Coronary artery (tissue), 2 donors: ENCODE data around the gene IFI27.
"Not testable (repeated sequence)": the region's sequence is repeated elsewhere in the genome, so short reads cannot be mapped to it uniquely, and the experiment has no call there.

ENCODE experiments used
- DNase-seq: peaks from one replicate; pipeline ENCODE4 v3.0.0-alpha.2; 2017; ENCODE audit warnings: low spot score
- H3K27ac ChIP-seq, 2 donors: fragments of 200-600 bp; sonication (generic); one replicate each; pipeline ENCODE4 v1.5.1; 2016 to 2019
- H3K4me3 ChIP-seq: fragments of 200-600 bp; sonication (generic); 2 replicates; pipeline ENCODE4 v1.5.1; 2016; ENCODE audit warnings: mild to moderate bottlenecking, moderate library complexity
- TF ChIP-seq, protein P1 (sequence below): fragments of 200-600 bp; sonication (generic); IDR thresholded peaks from one replicate; pipeline ENCODE4 v1.5.1; 2019; ENCODE audit warnings: antibody characterized with exemption

Gene IFI27

DNA sequence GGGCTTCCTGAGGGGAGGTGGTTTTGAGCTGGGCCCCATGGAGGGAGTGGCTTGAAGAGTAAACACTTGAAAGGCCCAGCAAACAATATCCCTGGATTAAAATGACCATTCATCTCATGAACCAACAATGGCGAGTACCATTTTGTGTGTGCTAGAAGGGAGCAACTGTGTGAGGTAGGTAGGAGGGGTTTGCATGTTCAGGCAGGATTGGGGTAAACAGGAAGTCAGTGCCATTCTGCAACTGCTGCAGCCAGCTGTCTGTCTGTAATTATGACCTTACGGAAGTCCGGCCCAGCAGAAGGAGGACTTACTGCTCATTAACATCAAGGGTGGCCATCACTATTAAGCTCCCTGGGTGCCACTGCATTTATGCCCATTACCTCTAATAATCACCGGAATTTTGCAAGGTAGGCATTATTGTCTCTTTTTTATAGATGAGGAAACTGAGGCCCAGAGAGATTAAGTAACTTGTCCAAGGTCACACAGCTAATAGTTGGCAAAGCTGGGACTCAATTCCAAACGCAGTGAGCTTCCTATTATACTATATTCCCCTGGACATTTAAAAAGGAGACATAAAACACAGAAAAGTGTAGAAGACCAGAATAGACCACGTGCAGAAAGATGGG lies 35.5 kb downstream of the IFI27 start:
- Histone ChIP-seq H3K27ac (no peak overlapping the region), H3K4me3 (no peak overlapping the region)
- TF ChIP-seq, protein P1, sequence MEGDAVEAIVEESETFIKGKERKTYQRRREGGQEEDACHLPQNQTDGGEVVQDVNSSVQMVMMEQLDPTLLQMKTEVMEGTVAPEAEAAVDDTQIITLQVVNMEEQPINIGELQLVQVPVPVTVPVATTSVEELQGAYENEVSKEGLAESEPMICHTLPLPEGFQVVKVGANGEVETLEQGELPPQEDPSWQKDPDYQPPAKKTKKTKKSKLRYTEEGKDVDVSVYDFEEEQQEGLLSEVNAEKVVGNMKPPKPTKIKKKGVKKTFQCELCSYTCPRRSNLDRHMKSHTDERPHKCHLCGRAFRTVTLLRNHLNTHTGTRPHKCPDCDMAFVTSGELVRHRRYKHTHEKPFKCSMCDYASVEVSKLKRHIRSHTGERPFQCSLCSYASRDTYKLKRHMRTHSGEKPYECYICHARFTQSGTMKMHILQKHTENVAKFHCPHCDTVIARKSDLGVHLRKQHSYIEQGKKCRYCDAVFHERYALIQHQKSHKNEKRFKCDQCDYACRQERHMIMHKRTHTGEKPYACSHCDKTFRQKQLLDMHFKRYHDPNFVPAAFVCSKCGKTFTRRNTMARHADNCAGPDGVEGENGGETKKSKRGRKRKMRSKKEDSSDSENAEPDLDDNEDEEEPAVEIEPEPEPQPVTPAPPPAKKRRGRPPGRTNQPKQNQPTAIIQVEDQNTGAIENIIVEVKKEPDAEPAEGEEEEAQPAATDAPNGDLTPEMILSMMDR = no peak
- no peak for DNase-seq

DNA sequence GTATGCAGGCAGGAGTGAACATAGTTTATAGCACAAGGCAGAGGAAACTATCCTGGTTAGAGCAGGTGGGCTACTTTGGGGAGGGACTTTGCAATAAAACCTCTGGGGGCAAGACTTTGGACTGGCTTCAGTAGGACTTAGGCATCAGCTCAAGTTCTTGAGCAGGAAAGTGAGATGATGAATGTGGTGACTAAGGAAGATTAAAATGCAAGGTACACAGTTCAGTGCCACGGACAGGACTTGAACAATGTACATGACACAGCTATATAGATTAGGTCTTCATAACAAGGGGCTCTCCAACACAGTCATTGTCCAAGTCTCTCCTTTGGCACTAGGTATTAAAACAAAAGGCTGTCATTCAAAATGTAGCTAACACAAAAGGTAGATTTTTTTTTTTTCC lies 42.1 kb downstream of the IFI27 start:
- no peak for DNase-seq
- TF ChIP-seq, protein P1 = no peak
- H3K4me3 ChIP-seq = no peak overlapping the region
- no peak overlapping the region for H3K27ac ChIP-seq

DNA sequence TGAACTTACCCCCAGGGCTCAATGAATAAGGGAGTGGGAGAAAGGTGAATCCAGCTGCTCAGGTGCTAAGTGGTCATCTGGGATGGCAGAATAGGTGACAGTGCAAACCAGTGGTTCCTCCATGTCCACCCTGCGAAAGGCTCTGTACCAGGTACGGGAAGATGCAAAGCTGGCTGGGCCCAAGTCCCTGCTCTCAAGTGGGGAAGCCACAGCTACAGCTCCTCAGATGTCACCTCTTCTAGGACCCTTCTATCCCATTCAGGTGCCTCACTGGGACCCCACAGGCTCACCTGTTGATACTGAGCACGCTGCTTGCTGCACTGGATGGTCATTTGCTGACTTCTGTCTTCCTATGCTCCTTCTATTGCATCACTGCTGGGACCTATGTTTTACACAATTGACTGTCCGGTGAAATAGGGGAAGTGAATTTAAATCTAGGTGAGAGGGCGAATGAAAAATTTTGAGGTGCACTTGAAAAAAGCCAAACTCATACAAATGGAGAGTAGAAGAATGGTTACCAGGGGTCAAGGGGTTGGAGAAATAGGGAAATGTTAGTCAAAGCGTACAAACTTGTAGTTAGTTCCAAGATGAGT lies 43.3 kb downstream of the IFI27 start:
- Histone ChIP-seq H3K4me3 (no peak overlapping the region), H3K27ac (no peak overlapping the region)
- TF ChIP-seq, protein P1 = no peak
- DNase-seq = no peak

DNA sequence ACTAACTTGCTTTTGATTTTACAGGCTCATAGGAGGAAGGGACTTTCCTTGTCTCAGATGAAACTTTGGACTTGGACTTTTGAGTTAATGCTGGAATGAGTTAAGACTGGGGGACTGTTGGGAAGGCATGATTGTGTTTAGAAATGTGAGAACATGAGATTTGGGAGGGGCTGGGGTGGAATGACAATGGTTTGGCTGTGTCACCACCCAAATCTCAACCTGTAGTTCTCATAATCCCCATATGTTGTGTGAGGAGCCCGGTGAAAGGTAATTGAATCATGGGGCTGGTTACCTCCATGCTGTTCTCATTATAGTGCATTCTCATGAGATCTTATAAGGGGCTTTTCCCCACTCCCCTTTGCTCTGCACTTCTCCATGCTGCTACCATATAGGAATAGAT lies 45.6 kb downstream of the IFI27 start:
- DNase-seq, H3K4me3 ChIP-seq, H3K27ac ChIP-seq: not testable (repeated sequence)

DNA sequence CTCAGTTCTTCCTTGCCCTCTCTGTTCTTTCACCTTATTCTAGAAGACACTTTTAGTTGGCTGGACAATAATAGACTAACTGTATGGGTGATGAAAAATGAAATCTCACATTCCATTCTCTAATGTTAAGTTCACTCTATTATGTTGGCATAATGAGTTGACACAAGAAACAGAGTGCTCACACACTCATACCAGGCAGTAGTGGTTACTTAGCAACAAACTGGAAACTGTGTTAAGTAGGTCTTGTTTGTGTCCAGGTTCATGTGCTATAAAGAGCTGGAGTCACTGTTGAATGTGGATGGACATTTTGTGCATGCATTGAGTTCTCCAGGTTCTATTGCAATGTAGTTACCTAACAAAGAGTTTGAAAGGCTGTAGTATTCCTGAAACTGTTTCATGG lies 46.7 kb downstream of the IFI27 start:
- TF ChIP-seq, protein P1 = no peak
- no peak for DNase-seq
- no peak overlapping the region for H3K27ac ChIP-seq
- H3K4me3 ChIP-seq = no peak overlapping the region

DNA sequence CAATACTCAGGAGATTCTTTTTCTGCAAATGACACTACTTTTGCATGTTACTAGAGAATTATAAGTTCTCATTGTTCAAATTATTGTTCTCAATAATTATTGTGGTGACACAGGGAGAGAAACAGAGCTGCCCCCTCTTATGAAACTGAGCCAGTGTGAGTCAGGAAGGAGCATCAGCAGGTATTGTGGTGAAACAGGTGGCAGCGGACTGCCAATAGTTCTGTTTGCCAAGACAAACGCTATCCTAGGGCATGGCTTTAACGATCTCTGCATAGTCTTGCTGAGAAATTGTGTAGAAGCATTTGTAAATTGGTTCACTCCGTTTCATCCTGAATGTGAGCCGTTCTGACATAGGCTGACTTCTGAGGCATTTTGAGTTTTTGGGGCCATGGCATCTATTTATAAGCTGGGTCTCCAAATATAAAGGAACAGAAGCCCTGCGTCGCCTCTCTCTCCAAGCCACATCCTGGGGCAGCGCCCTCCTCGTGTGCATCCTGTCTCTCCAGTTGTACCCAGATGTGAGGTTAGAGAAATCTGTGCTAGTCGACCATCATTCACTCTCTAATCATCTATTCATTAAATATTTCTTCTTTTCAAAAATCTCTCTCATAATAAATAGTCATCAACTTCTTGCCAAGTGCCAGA lies 47.8 kb downstream of the IFI27 start:
- TF ChIP-seq, protein P1 = no peak
- Histone ChIP-seq H3K4me3 (no peak overlapping the region), H3K27ac (no peak overlapping the region)
- DNase-seq = no peak

DNA sequence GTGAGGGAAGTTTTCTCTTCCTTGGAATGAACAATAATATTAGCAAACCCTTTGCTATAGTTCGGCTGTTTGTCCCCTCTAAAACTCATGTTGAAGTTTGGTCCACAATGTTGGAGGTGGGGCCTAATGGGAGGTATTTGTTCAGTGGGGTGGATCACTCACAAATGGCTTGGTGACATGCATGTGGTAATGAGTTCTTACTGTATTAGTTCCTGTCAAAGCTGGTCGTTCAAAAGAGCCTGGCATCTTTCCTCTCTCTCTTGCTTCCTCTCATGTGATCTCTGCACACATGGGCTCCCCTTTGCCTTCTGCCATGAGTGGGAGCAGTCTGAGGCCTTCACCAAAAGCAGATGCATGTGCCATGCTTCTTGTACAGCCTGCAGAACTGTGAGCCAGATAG lies 50.5 kb downstream of the IFI27 start:
- no peak overlapping the region for H3K27ac ChIP-seq
- no peak overlapping the region for H3K4me3 ChIP-seq
- no peak for DNase-seq
- TF ChIP-seq, protein P1 = no peak
